22Rv1 (cell line): Measurements from ENCODE around the gene SLC29A2.

ENCODE experiments used
- ZFX ChIP-seq: fragments of 450-650 bp; IDR thresholded peaks from 2 replicates; pipeline ENCODE4 v1.6.1; 2017; ENCODE audit warnings: antibody characterized with exemption, borderline replicate concordance
- TF ChIP-seq, protein P1 (sequence below): fragments of 450-650 bp; IDR thresholded peaks from 2 replicates; pipeline ENCODE4 v1.5.1; 2017; ENCODE audit warnings: mild to moderate bottlenecking

DNA sequence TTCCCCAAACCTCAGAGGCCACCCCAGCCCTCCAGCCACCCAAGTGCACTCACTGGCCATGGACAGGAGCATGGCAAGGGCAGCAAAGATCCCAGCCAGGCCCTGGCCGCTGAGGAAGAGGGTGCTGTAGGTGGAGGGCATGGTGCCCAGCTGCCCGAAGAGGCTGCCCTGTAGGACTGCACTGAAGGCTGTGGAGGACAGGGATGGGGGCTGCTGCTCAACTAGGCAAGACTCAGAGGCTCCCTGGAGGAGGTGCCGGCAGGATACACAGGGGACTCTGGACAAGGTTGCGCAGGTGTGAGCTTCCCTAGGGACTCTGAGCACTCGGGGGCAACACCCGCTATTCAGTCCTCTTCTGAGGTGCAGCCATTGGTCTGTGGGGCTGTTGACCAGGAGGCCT, 3.1 kb downstream of the SLC29A2 start:
- TF ChIP-seq, protein P1, sequence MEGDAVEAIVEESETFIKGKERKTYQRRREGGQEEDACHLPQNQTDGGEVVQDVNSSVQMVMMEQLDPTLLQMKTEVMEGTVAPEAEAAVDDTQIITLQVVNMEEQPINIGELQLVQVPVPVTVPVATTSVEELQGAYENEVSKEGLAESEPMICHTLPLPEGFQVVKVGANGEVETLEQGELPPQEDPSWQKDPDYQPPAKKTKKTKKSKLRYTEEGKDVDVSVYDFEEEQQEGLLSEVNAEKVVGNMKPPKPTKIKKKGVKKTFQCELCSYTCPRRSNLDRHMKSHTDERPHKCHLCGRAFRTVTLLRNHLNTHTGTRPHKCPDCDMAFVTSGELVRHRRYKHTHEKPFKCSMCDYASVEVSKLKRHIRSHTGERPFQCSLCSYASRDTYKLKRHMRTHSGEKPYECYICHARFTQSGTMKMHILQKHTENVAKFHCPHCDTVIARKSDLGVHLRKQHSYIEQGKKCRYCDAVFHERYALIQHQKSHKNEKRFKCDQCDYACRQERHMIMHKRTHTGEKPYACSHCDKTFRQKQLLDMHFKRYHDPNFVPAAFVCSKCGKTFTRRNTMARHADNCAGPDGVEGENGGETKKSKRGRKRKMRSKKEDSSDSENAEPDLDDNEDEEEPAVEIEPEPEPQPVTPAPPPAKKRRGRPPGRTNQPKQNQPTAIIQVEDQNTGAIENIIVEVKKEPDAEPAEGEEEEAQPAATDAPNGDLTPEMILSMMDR: no peak
- no peak for TF ChIP-seq ZFX
